Ovary (tissue), 9 donors: ENCODE measurements around the gene PLA2G4D. TPM values are rescaled to one million over a fixed set of nuclear protein-coding genes. Genes with fewer than 3 reads are reported as not detected.

Experiments used
- DNase-seq, 5 donors: peaks; one replicate each; pipeline ENCODE4 v3.0.0-alpha.2; 2019 to 2020
- H3K27ac ChIP-seq, 2 donors: fragments of 200-600 bp; one replicate each; pipeline versions ENCODE4 v1.5.1 to v1.8.0; 2019 to 2022
- H3K27me3 ChIP-seq: fragments of 200-600 bp; one replicate; pipeline ENCODE4 v1.8.0; 2022
- H3K36me3 ChIP-seq: fragments of 200-600 bp; sonication (generic); one replicate; pipeline ENCODE4 v1.5.1; 2019
- H3K4me1 ChIP-seq: one replicate; pipeline ENCODE4 v1.8.1; 2013; ENCODE audit warnings: mild to moderate bottlenecking, moderate library complexity; ENCODE audit not compliant: insufficient read depth
- H3K4me3 ChIP-seq: fragments of 200-600 bp; sonication (generic); one replicate; pipeline ENCODE4 v1.5.1; 2017
- H3K9me3 ChIP-seq, 2 donors: fragments of 200-600 bp in 1 of 2; sonication (generic) in 1 of 2; one replicate each; pipeline versions ENCODE4 v1.5.1 to v1.8.1; 2013 to 2019; ENCODE audit warnings: mild to moderate bottlenecking in 1 of 2, moderate library complexity in 1 of 2
- CTCF ChIP-seq, 3 donors: fragments of 450-650 bp in 2 of 3; fragments of 200-600 bp in 1 of 3; IDR thresholded peaks; one replicate each; pipeline versions ENCODE4 v1.5.1 to v1.8.0; 2016 to 2022; ENCODE audit warnings: antibody characterized with exemption in 3 of 3, mild to moderate bottlenecking in 1 of 3
- EP300 ChIP-seq: sonication (generic); formaldehyde crosslinking; IDR thresholded peaks from one replicate; pipeline ENCODE4 v1.6.1; 2017; ENCODE audit warnings: antibody characterized with exemption
- POLR2A ChIP-seq: fragments of 450-650 bp; IDR thresholded peaks from one replicate; pipeline ENCODE4 v1.6.1; 2017; ENCODE audit warnings: antibody characterized with exemption, mild to moderate bottlenecking, moderate library complexity
- WGBS, 3 donors: extraction: QIAGEN DNeasy Blood & Tissue Kit in 1 of 3; methylation state at CpG; one replicate each; pipeline versions ENCODE4 v1.1.5 to v1.1.7; 2013 to 2017; 5-methylcytosine and 5-hydroxymethylcytosine counted together
- intact Hi-C, 4 donors: fragments of 100-400 bp; cut with DNase I; formaldehyde crosslinking; loops; one replicate each; pipeline versions ENCODE4 v1.11.0 to v1.15.1; 2022 to 2023
- polyA plus RNA-seq, 2 donors: library from polyadenylated mRNA; stranded (reverse); fragments of 200-250 nt in 1 of 2; fragments of 350-450 nt in 1 of 2; fragmentation: Illumina TruSeq in 1 of 2; extraction: RNeasy Lipid Tissue Mini Kit (QIAGEN cat#74804) in 1 of 2; gene quantifications; one replicate each; pipeline ENCODE4 v1.2.3, GENCODE V29; 2013 to 2014
- total RNA-seq, 7 donors: library from RNA; depleted of rRNA in 2 of 7; stranded (reverse); fragments of >200 nt in 2 of 7; fragmentation: NEBNext Ultra II Directional in 3 of 7; extraction: Animal tissue kit (Norgen Biotek cat#: 25700) in 3 of 7; gene quantifications; one replicate each; pipeline versions ENCODE4 v1.1.0 to v1.2.4, GENCODE V29; 2016 to 2023
- donor health status: DM: no; HTN: no; CAD: no; lungs with moderate emphysema.
- donor health status: DM: no; HTN: no; CAD: no.
- donor health status: Bipolar disorder and iron deficiency.
- donor health status: DM: yes; HTN: yes; CAD: no.
- donor health status: DM: no; HTN: no; CAD: no.
- donor health status: DM: yes; HTN: yes; CAD: no.

Gene PLA2G4D
- total and polyA plus RNA-seq, 9 donors = 0.11 to 0.12 TPM; not detected in 7

GRCh38 chr15:42069496-42070278 lies 24.7 kb downstream of the PLA2G4D start:
- Histone ChIP-seq H3K9me3 (no peaks in the 10 kb centered on the region), H3K27me3 (no peaks in the 10 kb centered on the region), H3K36me3 (no peaks in the 10 kb centered on the region), H3K27ac (no peak overlapping the region), H3K4me1 (no peaks in the 10 kb centered on the region), H3K4me3 (no peak overlapping the region)
- no peak for TF ChIP-seq CTCF (IDR thresholded peaks at IDR 0.05)
- TF ChIP-seq POLR2A = no peak
- no peak for TF ChIP-seq EP300
- DNase-seq = peak in 1 of 5 donors; percentile 8
- WGBS, 3 donors = 57 to 75% (median 69%) methylated on average over 17 of the region's 17 CpGs
- intact Hi-C loops = no loop called here

- H3K27me3 ChIP-seq = no peaks in the 10 kb centered on the region
- H3K9me3 ChIP-seq = no peaks in the 10 kb centered on the region
- no peak overlapping the region for H3K4me3 ChIP-seq
- TF ChIP-seq EP300 = no peak
- no peak for TF ChIP-seq CTCF (IDR thresholded peaks at IDR 0.05)
- TF ChIP-seq POLR2A = no peak
- no peaks in the 10 kb centered on the region for H3K4me1 ChIP-seq
- intact Hi-C loops = no loop called here
- 84 to 92% (median 89%) methylated on average over 7 of the region's 7 CpGs for WGBS, 3 donors
- H3K36me3 ChIP-seq = no peaks in the 10 kb centered on the region
- no peak overlapping the region for H3K27ac ChIP-seq
- DNase-seq = no peak
Measured at GRCh38 chr15:42069025-42069424, 25.3 kb downstream of the PLA2G4D start.

- no peaks in the 10 kb centered on the region for H3K36me3 ChIP-seq
- H3K9me3 ChIP-seq = no peaks in the 10 kb centered on the region
- 92 to 95% (median 94%) methylated on average over 14 of the region's 14 CpGs for WGBS, 3 donors
- no peak for DNase-seq
- no peak overlapping the region for H3K4me3 ChIP-seq
- TF ChIP-seq EP300 (no peak), CTCF (IDR thresholded peaks at IDR 0.05) (no peak), POLR2A (no peak)
- H3K4me1 ChIP-seq = no peaks in the 10 kb centered on the region
- intact Hi-C loops = no loop called here
- H3K27me3 ChIP-seq = no peaks in the 10 kb centered on the region
- no peak overlapping the region for H3K27ac ChIP-seq
Measured at GRCh38 chr15:42068601-42069000, 25.8 kb downstream of the PLA2G4D start.

GRCh38 chr15:42066764-42067415 lies 27.5 kb downstream of the PLA2G4D start:
- no peaks in the 10 kb centered on the region for H3K27me3 ChIP-seq
- intact Hi-C loops = no loop called here
- WGBS, 3 donors = 30 to 33% (median 32%) methylated on average over 10 of the region's 10 CpGs
- H3K36me3 ChIP-seq = no peaks in the 10 kb centered on the region
- H3K27ac ChIP-seq = no peak overlapping the region
- no peak for DNase-seq
- TF ChIP-seq EP300 = no peak
- H3K4me3 ChIP-seq = no peak overlapping the region
- no peaks in the 10 kb centered on the region for H3K9me3 ChIP-seq
- H3K4me1 ChIP-seq = no peaks in the 10 kb centered on the region

- 33 to 39% (median 37%) methylated on average over 7 of the region's 7 CpGs for WGBS, 3 donors
- Histone ChIP-seq H3K36me3 (no peaks in the 10 kb centered on the region), H3K4me3 (no peak overlapping the region), H3K27me3 (no peaks in the 10 kb centered on the region), H3K27ac (no peak overlapping the region), H3K4me1 (no peaks in the 10 kb centered on the region), H3K9me3 (no peaks in the 10 kb centered on the region)
- TF ChIP-seq POLR2A = no peak
- no peak for DNase-seq
- intact Hi-C loops = no loop called here
Measured at GRCh38 chr15:42065468-42065867, 28.9 kb downstream of the PLA2G4D start.
